KOPT-K1 (cell line): ENCODE results near the gene AMIGO3.
"Not testable (repeated sequence)": the region's sequence is repeated elsewhere in the genome, so short reads cannot be mapped to it uniquely, and the experiment has no call there.

Source experiments
- H3K27ac ChIP-seq: fragments of 200-600 bp; sonication (generic); 2 replicates; pipeline ENCODE4 v1.5.1; 2016; ENCODE audit warnings: antibody characterized with exemption, mild to moderate bottlenecking, low read depth, low read length; ENCODE audit not compliant: poor library complexity, severe bottlenecking
- H3K36me3 ChIP-seq: fragments of 200-600 bp; sonication (generic); 2 replicates; pipeline ENCODE4 v1.5.1; 2017; ENCODE audit warnings: antibody characterized with exemption, mild to moderate bottlenecking, low read length, moderate library complexity; ENCODE audit not compliant: insufficient read depth
- H3K9me3 ChIP-seq: fragments of 200-600 bp; sonication (generic); 2 replicates; pipeline ENCODE4 v1.5.1; 2017; ENCODE audit warnings: antibody characterized with exemption, low read length, mild to moderate bottlenecking; ENCODE audit not compliant: insufficient read depth, poor library complexity, severe bottlenecking

AMIGO3 gene

DNA sequence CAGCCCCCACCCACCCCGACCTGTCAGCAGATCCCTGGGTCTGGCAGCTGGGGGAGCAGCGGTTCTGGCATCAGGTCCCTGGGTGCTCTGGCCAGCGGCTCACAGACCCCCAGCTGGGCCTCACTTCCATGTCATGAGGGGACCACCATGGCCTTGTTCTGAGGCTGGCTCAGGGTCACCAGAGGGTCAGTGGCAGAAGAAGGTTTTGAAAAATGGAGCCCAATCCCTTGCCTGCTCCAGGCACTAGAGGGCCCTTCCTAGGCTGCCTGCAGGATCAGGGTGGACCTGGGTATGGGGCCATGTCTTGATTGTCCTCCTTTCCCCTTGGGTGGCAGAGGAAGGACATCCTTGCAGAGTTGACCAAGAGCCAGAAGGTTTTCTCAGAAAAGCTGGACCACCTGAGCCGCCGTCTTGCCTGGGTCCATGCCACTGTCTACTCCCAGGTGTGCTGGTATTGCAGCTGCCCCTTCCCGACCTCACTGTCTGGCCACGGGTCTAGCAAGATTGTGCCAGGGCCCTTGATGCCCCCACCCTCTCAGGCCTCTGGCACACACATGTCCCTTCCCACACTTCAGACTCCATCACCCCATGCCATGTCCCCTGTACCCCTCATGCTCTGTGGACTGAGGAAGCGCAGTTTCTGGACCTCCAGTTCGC is 12.9 kb downstream of the AMIGO3 start:
- no peaks in the 10 kb centered on the region for H3K9me3 ChIP-seq
- no peak overlapping the region for H3K27ac ChIP-seq
- peaks cover 58% of the 10 kb centered on the region for H3K36me3 ChIP-seq

- H3K36me3 ChIP-seq = peaks cover 69% of the 10 kb centered on the region
- H3K27ac ChIP-seq = no peak overlapping the region
- H3K9me3 ChIP-seq = no peaks in the 10 kb centered on the region
Observed at GRCh38 chr3:49705390-49705960, 14.0 kb downstream of the AMIGO3 start.

- no peak overlapping the region for H3K27ac ChIP-seq
- H3K36me3 ChIP-seq = peaks cover 78% of the 10 kb centered on the region
- H3K9me3 ChIP-seq = no peaks in the 10 kb centered on the region
Observed at GRCh38 chr3:49704629-49705028, 14.9 kb downstream of the AMIGO3 start.

GRCh38 chr3:49703956-49704355 is 15.5 kb downstream of the AMIGO3 start:
- no peak overlapping the region for H3K27ac ChIP-seq
- H3K36me3 ChIP-seq = peaks cover 82% of the 10 kb centered on the region
- H3K9me3 ChIP-seq = no peaks in the 10 kb centered on the region

GRCh38 chr3:49703443-49703927 is 16.0 kb downstream of the AMIGO3 start:
- Histone ChIP-seq H3K27ac (no peak overlapping the region), H3K36me3 (peaks cover 80% of the 10 kb centered on the region), H3K9me3 (no peaks in the 10 kb centered on the region)

GRCh38 chr3:49702672-49703071 is 16.8 kb downstream of the AMIGO3 start:
- Histone ChIP-seq H3K27ac (no peak overlapping the region), H3K36me3 (peaks cover 83% of the 10 kb centered on the region; the same call in 1 of the 2 replicates), H3K9me3 (no peaks in the 10 kb centered on the region)

DNA sequence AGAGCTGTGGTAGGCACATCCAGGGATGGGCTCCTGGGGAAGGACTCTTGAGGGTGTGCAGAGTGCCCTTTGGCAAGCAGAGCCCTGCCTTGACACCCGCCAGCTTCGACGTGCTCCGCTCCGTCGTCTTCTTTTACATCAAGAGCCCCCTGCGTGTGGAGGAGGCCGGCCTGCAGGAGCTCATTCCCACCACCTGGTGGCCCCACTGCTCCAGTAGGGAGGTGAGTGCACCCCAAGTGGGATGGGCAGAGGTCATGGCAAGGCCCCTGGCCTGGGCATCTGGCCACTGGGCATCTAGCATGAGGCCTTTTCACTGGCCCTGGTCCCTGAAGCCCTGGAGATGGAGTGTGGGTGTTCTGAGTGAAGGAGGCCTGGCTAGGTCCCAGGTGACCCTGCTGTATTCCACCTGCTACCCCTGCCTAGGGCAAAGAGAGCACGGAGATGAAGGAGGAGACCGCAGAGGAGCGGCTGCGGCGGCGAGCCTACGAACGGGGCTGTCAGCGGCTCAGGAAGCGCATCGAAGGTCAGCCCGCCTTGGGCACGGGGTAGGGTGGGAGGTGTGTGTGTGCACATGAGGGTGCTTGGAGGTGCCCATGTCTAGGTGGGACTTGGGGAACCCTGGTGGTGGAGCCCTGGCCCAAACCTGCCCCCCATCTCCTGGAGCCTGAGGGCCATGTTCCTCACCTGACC is 18.0 kb downstream of the AMIGO3 start:
- no peak overlapping the region for H3K27ac ChIP-seq
- no peaks in the 10 kb centered on the region for H3K9me3 ChIP-seq
- H3K36me3 ChIP-seq = peaks cover 77% of the 10 kb centered on the region; the same call in 1 of the 2 replicates

GRCh38 chr3:49700453-49701128 is 18.9 kb downstream of the AMIGO3 start:
- Histone ChIP-seq H3K36me3 (peaks cover 69% of the 10 kb centered on the region; the same call in 1 of the 2 replicates), H3K9me3 (no peaks in the 10 kb centered on the region), H3K27ac (no peak overlapping the region)

GRCh38 chr3:49700014-49700413 is 19.5 kb downstream of the AMIGO3 start:
- no peaks in the 10 kb centered on the region for H3K9me3 ChIP-seq
- H3K36me3 ChIP-seq = peaks cover 63% of the 10 kb centered on the region; the same call in 1 of the 2 replicates
- no peak overlapping the region for H3K27ac ChIP-seq

DNA sequence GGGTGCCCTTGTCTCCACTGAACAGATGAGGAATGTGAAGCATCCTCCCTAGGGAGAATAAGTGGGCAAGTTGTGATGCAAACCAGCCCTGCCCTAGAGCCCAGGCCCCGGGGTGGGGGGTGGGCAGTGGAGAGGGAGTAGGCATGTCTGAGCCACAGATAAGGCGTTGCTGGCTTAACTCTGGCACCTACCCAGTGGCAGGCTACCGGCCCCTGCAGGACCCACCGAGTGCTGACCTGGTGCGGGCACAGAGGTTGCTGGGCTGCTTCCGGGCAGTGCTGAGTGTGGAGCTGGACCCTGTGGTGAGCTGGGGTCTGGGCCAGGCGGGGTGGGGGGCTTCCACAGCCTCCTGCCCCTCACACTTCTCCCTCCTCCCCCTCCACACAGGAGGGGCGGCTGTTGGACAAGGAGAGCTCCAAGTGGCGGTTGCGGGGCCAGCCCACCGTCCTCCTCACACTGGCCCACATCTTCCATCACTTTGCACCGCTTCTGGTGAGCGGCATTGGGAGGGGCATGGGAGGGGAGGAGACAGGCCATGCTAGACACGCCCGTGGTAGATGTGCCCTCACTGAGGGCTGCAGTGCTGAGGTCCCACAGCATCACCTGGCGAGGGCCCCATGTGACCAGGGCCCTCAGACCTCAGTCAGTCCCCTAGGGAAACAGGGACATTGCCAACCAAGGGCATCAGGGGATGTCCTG is 20.1 kb downstream of the AMIGO3 start:
- Histone ChIP-seq H3K36me3 (peaks cover 59% of the 10 kb centered on the region; the same call in 1 of the 2 replicates), H3K27ac (no peak overlapping the region), H3K9me3 (no peaks in the 10 kb centered on the region)

DNA sequence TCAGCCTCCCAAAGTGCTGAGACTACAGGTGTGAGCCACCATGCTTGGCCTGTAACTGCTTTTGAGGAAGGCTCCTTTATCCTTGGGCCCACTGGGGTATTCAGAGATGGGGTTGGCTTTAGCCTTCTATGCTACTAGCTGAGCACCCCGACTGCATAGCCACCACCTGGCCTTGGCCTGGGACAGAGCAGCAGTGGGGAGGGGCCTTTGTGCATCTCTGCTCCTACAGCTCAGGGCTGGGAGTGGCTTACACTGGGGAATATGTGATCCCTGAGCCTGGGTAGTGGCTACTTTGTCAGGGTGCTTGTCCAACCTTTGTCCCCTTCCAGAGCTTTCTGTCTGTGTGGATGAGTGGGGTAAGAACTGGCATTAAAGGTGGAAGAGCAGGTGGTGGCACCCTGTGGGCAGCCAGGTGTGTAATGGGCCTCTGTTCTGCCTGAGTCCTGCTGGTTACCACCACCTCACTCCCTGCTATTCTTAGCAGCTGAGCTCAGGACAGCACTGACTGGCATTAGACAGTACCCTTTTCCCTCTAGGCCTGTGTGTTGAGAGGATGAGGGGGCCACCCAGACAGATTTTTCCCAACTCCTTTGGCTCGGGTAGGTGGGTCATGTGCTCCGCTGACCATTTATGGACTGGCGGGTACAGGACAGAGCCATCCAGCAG is 24.0 kb downstream of the AMIGO3 start:
- H3K36me3 ChIP-seq = peaks cover 24% of the 10 kb centered on the region; the same call in 1 of the 2 replicates
- H3K27ac ChIP-seq, H3K9me3 ChIP-seq: not testable (repeated sequence)

DNA sequence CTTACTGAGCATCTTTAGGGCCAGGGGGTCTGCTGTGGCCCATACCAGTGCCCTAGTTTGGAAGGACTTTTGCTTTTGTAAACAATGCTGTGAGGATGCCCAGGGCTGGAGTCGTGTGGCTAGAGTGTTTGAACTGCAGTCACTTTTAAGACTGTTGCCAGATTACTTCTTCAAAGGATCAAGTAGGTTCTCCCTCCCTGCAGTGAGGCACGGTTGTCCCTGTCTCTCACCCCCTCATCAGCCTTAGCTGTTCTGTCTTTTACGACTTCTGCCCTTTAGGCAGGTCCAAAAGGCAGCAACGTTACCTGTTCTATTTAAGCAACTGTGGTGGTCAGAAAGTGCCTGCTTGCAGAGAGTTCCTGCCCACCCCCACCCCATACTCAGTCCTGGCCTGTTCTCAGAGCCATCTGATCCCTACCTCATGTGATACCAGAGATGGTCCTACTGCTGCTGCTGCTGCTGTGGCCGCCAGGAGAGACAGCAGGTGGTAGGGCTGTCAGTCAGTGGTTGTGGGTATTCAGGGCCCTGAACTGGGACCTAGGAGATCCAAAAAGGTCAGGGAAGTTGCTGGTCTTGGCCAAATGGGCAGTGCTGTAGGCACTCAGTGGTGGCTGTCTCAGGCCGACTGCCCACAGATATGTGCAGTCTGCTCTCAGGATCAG is 24.9 kb downstream of the AMIGO3 start:
- H3K9me3 ChIP-seq, H3K27ac ChIP-seq: not testable (repeated sequence)
- H3K36me3 ChIP-seq = peaks cover 15% of the 10 kb centered on the region; the same call in 1 of the 2 replicates

DNA sequence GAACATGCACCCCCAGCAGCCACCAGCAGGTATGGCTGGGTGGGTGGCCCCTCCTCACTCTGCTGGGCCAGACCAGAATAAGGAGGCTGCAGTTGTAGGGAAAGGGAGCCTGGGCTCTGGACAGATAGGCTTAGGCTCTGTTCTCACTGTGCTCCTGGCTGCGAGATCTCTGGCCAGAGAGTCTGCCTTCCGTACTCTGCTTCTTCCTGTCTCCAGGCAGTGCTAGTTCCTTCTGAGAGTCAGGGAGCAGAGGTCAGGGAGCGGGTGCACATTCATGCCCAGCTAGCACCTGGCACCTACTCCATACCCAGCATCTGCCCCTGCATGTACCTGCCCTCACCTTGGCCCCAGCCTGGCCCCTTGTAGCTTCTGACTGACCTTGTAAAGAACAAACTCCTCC is 28.0 kb downstream of the AMIGO3 start:
- H3K36me3 ChIP-seq, H3K27ac ChIP-seq, H3K9me3 ChIP-seq: not testable (repeated sequence)

- H3K36me3 ChIP-seq, H3K27ac ChIP-seq, H3K9me3 ChIP-seq: not testable (repeated sequence)
Observed at GRCh38 chr3:49690856-49691255, 28.6 kb downstream of the AMIGO3 start.
